B cell (primary cell): ENCODE measurements around the gene AKT2. TPM values are rescaled to one million over a fixed set of nuclear protein-coding genes. Genes with fewer than 3 reads are reported as not detected.

Experiments
- ATAC-seq: fragments of 200-7000 bp; cut with Tn5 transposase; one replicate; pipeline ENCODE4 v1.10.0; 2021; ENCODE audit warnings: low read depth, mild to moderate bottlenecking, moderate number of reproducible peaks, moderate library complexity
- CTCF ChIA-PET: fragments of 350-600 bp; sonication (Branson Sonifier 250); formaldehyde crosslinking; loops from one replicate; lab custom pipeline; 2021; ENCODE audit warnings: antibody characterized with exemption, inconsistent platforms; lab: Charles Lee
- POLR2A ChIA-PET: fragments of 350-600 bp; sonication (Branson Sonifier 250); formaldehyde crosslinking; loops from one replicate; lab custom pipeline; 2021; ENCODE audit warnings: antibody characterized with exemption; lab: Charles Lee
- DNase-seq: peaks from one replicate; pipeline ENCODE4 v3.0.0; 2013
- H2AFZ ChIP-seq: 2 replicates; pipeline ENCODE4 v1.6.1; 2012; ENCODE audit warnings: mild to moderate bottlenecking, low read depth, low read length; ENCODE audit not compliant: insufficient read depth, poor library complexity, severe bottlenecking
- H3K27ac ChIP-seq, 2 donors: 1 replicate in 1 of 2; 2 replicates in 1 of 2; pipeline ENCODE4 v1.5.1; 2012 to 2013; ENCODE audit warnings: low read length in 2 of 2, mild to moderate bottlenecking in 2 of 2, moderate library complexity in 1 of 2
- H3K27me3 ChIP-seq, 4 experiments: fragments of 200-600 bp in 1 of 4; sonication (generic) in 1 of 4; replicated peaks in 1 of 4; 1 replicate in 2 of 4; 2 replicates in 2 of 4; pipeline versions ENCODE4 v1.6.1 to v1.7.0; 2013 to 2016; ENCODE audit warnings: low read length in 3 of 4, mild to moderate bottlenecking in 2 of 4, mixed read lengths in 1 of 4, moderate library complexity in 1 of 4; ENCODE audit not compliant: insufficient read depth in 4 of 4, control insufficient read depth in 3 of 4; ENCODE audit errors: control extremely low read depth in 1 of 4
- H3K36me3 ChIP-seq, 2 experiments: replicated peaks in 1 of 2; 1 replicate in 1 of 2; 2 replicates in 1 of 2; pipeline versions ENCODE4 v1.6.1 to v1.7.1; 2013; ENCODE audit warnings: low read length in 1 of 2; ENCODE audit not compliant: insufficient read depth in 2 of 2, control insufficient read depth in 1 of 2; ENCODE audit errors: control extremely low read depth in 1 of 2, extremely low read depth in 1 of 2
- H3K4me1 ChIP-seq, 2 donors: fragments of 200-600 bp in 1 of 2; sonication (generic) in 1 of 2; 1 replicate in 1 of 2; 2 replicates in 1 of 2; pipeline versions ENCODE4 v1.5.1 to v1.6.1; 2013 to 2017; ENCODE audit warnings: low read length in 2 of 2; ENCODE audit not compliant: control insufficient read depth in 2 of 2, insufficient read depth in 2 of 2
- H3K4me2 ChIP-seq: replicated peaks from 2 replicates; pipeline ENCODE3; 2012; ENCODE audit warnings: mild to moderate bottlenecking, low read depth, low read length; ENCODE audit not compliant: poor library complexity, severe bottlenecking
- H3K4me3 ChIP-seq, 5 experiments: fragments of 200-600 bp in 1 of 5; sonication (generic) in 1 of 5; 1 replicate in 3 of 5; 2 replicates in 2 of 5; pipeline versions ENCODE4 v1.5.1 to v1.7.0; 2011 to 2016; ENCODE audit warnings: low read length in 4 of 5, mild to moderate bottlenecking in 4 of 5, low read depth in 2 of 5, control low read depth in 1 of 5, moderate library complexity in 1 of 5; ENCODE audit not compliant: insufficient read depth in 1 of 5; ENCODE audit errors: control extremely low read depth in 1 of 5, extremely low read depth in 1 of 5
- H3K79me2 ChIP-seq: fragments of 200-600 bp; sonication (generic); one replicate; pipeline ENCODE4 v1.6.0; 2016; ENCODE audit warnings: low read length; ENCODE audit not compliant: control insufficient read depth, insufficient read depth
- H3K9ac ChIP-seq: fragments of 200-600 bp; sonication (generic); 2 replicates; pipeline ENCODE4 v1.6.1; 2017; ENCODE audit warnings: mild to moderate bottlenecking, low read length, moderate library complexity
- H3K9me3 ChIP-seq, 3 donors: one replicate each; pipeline versions ENCODE4 v1.6.1 to v1.7.1; 2013; ENCODE audit warnings: low read length in 2 of 3; ENCODE audit not compliant: control insufficient read depth in 2 of 3, insufficient read depth in 1 of 3; ENCODE audit errors: control extremely low read depth in 1 of 3
- H4K20me1 ChIP-seq: 2 replicates; pipeline ENCODE4 v1.6.0; 2012; ENCODE audit warnings: mild to moderate bottlenecking, low read length; ENCODE audit not compliant: insufficient read depth, control insufficient read depth, poor library complexity, severe bottlenecking
- H3K27ac Mint-ChIP-seq: one replicate; pipeline ENCODE4 v1.8.0; 2021; ENCODE audit warnings: mixed read lengths
- H3K27me3 Mint-ChIP-seq: one replicate; pipeline ENCODE4 v1.8.0; 2021; ENCODE audit warnings: mixed read lengths
- H3K4me1 Mint-ChIP-seq: one replicate; pipeline ENCODE4 v1.8.0; 2021; ENCODE audit warnings: mixed read lengths
- H3K4me3 Mint-ChIP-seq: one replicate; pipeline ENCODE4 v1.8.0; 2021; ENCODE audit warnings: mixed read lengths
- H3K9me3 Mint-ChIP-seq: one replicate; pipeline ENCODE4 v1.8.0; 2022; ENCODE audit warnings: mixed read lengths; ENCODE audit not compliant: insufficient read depth
- CTCF ChIP-seq: fragments of 200-600 bp; IDR thresholded peaks from one replicate; pipeline ENCODE4 v1.8.0; 2022; ENCODE audit warnings: antibody characterized with exemption, mild to moderate bottlenecking
- EZH2 ChIP-seq: IDR thresholded peaks from 2 replicates; pipeline ENCODE4 v1.6.1; 2012; ENCODE audit warnings: borderline replicate concordance, low read depth, mild to moderate bottlenecking, moderate library complexity, low read length; ENCODE audit not compliant: insufficient read depth, poor library complexity, severe bottlenecking
- WGBS: methylation state at CpG from one replicate; pipeline ENCODE4 v1.1.5; 2013; ENCODE audit warnings: missing lambda C conversion rate; ENCODE audit not compliant: insufficient coverage; 5-methylcytosine and 5-hydroxymethylcytosine counted together
- intact Hi-C: fragments of 100-400 bp; cut with micrococcal nuclease; formaldehyde crosslinking; loops from one replicate; pipeline ENCODE4 v1.10.0; 2022
- polyA plus RNA-seq: library from polyadenylated mRNA; depleted of rRNA; stranded (reverse); fragments of >200 nt; gene quantifications from 2 replicates; pipeline ENCODE4 v1.2.3, GENCODE V29; 2012
- total RNA-seq, 2 donors: library from RNA; stranded (reverse); fragments of 120-200 nt in 1 of 2; gene quantifications; 1 replicate in 1 of 2; 2 replicates in 1 of 2; pipeline versions ENCODE4 v1.2.3 to v1.2.4, GENCODE V29; 2013 to 2022

The AKT2 gene
- total and polyA plus RNA-seq, 2 donors (not counting 1 experiment from before 2014, with no cell fraction given): 195 to 243 TPM

GRCh38 chr19:40309666-40310065 is 24.5 kb upstream of the AKT2 start:
- intact Hi-C loops: loop anchor here (5.0 kb wide), 1 partner anchor 172 kb away; no protein-coding TSS in a partner anchor
- no peaks in the 10 kb centered on the region for H3K9me3 ChIP-seq
- H3K4me1 ChIP-seq: peaks cover 0 to 3% of the 10 kb centered on the region in 2 donors
- H3K27ac ChIP-seq: no peak overlapping the region
- POLR2A ChIA-PET: interaction anchor here (0.6 kb wide), 1 partner anchor 39 kb away, joined by 3 read pairs; the partner anchor contains the start of genes C19orf47 and PLD3
- no peaks in the 10 kb centered on the region for H3K9me3 Mint-ChIP-seq
- H3K27me3 Mint-ChIP-seq: no peaks in the 10 kb centered on the region
- H3K4me2 ChIP-seq: no peak overlapping the region
- CTCF ChIA-PET: interaction anchor here (0.6 to 1.2 kb wide), 3 partner anchors 9 to 325 kb away, joined by 3 to 6 read pairs (median 3); no protein-coding TSS in a partner anchor
- no peaks in the 10 kb centered on the region for H3K27me3 ChIP-seq
- H3K36me3 ChIP-seq: no peaks in the 10 kb centered on the region
- H3K79me2 ChIP-seq: no peaks in the 10 kb centered on the region
- no peak for DNase-seq
- H3K9ac ChIP-seq: no peak overlapping the region
- no peaks in the 10 kb centered on the region for H4K20me1 ChIP-seq
- TF ChIP-seq EZH2: no peak
- H3K4me1 Mint-ChIP-seq: peaks cover 2% of the 10 kb centered on the region
- no peak overlapping the region for H3K27ac Mint-ChIP-seq
- no CpG with 5 or more reads among the region's 1 CpG for WGBS
- no peak for ATAC-seq
- H3K4me3 ChIP-seq: no peak overlapping the region
- no peak overlapping the region for H3K4me3 Mint-ChIP-seq
- no peak overlapping the region for H2AFZ ChIP-seq

- Histone ChIP-seq H3K27ac (no peak overlapping the region), H3K4me3 (no peak overlapping the region), H4K20me1 (no peaks in the 10 kb centered on the region), H3K79me2 (no peaks in the 10 kb centered on the region), H3K36me3 (no peaks in the 10 kb centered on the region), H3K4me1 (peaks cover 0 to 3% of the 10 kb centered on the region in 2 donors), H2AFZ (no peak overlapping the region), H3K4me2 (no peak overlapping the region), H3K27me3 (no peaks in the 10 kb centered on the region), H3K9me3 (no peaks in the 10 kb centered on the region), H3K9ac (no peak overlapping the region)
- H3K27ac Mint-ChIP-seq: no peak overlapping the region
- no peaks in the 10 kb centered on the region for H3K27me3 Mint-ChIP-seq
- intact Hi-C loops: loop anchor here (1.0 kb wide), 1 partner anchor 115 kb away; no protein-coding TSS in a partner anchor
- DNase-seq: peak; percentile 84
- 20% methylated on average over 4 of the region's 5 CpGs for WGBS
- peaks cover 2% of the 10 kb centered on the region for H3K4me1 Mint-ChIP-seq
- CTCF ChIA-PET: interaction anchor here (0.6 to 3.8 kb wide), 57 partner anchors 8 to 1437 kb away, joined by 3 to 34 read pairs (median 4); partner anchors contain the start of genes AKT2, BLVRB, C19orf47 and LTBP4
- no peak overlapping the region for H3K4me3 Mint-ChIP-seq
- TF ChIP-seq EZH2 (no peak), CTCF (peak; percentile 88)
- peak; percentile 68 for ATAC-seq
- no peaks in the 10 kb centered on the region for H3K9me3 Mint-ChIP-seq
- POLR2A ChIA-PET: interaction anchor here (0.7 to 0.9 kb wide), 4 partner anchors 23 to 514 kb away, joined by 3 to 5 read pairs (median 4); no protein-coding TSS in a partner anchor
These were observed 20.3 kb upstream of the AKT2 start for GRCh38 chr19:40305403-40305802.
